NCI-H1105 treated with DMSO at 0.1 percent for 48 hours (cell line): ENCODE results near the gene PYHIN1.
"Not testable (repeated sequence)": the region's sequence is repeated elsewhere in the genome, so short reads cannot be mapped to it uniquely, and the experiment has no call there.

Experiments used
- DNase-seq: peaks from one replicate; lab custom pipeline; 2025; lab: John Stamatoyannopoulos, UW

The PYHIN1 gene

DNA sequence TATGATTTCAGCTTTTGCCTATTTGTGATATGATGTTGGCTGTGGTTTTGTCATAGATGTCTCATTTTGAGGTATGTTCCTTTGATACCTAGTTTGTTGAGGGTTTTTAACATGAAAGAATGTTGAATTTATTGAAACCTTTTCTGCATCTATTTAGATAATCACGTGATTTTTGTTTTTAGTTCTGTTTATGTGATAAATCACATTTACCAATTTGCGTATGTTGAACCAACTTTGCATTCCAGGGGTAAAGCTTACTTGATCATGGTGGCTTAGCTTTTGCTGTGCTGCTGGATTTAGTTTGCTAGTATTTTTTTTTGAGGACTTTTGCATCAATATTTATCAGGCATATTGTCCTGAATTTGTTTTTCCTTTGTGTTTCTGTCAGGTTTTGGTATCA, 51.9 kb downstream of the PYHIN1 start:
- DNase-seq: no peak

DNA sequence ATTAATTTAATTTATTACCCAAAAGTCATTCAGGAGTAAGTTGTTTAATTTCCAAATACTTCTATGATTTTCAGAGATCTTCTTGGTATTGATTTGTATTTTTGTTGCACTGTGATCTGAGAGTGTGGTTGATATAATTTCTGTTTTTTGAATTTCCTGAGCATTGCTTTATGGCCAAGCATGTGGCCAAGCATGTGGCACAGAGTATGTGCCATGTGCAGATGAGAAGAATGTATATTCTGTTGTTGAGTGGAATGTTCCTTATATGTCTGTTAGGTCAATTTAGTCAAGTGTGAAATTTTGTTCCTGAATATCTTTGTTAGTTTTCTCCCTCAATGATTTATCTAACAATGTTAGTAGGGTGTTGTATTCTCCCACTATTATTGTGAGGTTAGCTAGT, 53.0 kb downstream of the PYHIN1 start:
- DNase-seq: no peak

DNA sequence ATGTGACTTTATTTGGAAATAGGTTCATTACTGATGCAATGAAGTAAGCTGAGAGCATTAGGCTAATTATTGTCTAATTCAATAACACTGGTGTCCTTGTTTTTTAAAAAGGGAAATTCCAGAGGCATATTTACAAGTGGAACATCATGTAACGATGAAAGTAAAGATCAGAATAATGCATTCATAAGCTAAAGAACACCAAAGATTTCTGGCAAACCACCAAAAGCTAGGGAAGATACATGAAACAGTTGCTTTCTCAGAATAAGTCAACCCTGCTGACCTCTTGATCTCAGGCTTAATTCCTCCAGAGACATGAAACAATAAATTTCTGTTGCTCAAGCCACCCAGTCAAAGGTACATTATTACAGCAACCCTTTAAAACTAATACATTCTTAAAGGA, 58.1 kb downstream of the PYHIN1 start:
- DNase-seq: no peak

DNA sequence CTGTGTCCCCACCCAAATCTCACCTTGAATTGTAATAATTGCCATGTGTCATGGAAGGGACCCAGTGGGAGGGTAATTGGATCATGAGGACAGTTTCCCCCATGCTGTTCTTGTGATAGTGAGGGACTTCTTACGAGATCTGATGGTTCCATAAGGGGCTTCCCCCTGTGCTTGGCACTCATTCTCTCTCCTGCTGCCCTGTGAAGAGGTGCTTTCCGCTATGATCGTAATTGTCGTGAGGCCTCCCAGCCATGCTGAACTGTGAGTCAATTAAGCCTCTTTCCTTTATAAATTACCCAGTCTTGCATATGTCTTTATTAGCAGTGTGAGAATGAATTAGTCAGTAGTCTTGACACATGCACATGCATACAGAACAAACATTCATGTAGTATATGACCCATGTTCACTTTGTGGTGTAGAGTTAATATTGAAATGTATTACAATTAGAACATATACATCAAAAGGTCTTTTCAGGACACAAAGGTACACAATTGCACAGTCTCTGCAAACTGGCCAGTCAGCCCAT, 61.5 kb downstream of the PYHIN1 start:
- no peak for DNase-seq

DNA sequence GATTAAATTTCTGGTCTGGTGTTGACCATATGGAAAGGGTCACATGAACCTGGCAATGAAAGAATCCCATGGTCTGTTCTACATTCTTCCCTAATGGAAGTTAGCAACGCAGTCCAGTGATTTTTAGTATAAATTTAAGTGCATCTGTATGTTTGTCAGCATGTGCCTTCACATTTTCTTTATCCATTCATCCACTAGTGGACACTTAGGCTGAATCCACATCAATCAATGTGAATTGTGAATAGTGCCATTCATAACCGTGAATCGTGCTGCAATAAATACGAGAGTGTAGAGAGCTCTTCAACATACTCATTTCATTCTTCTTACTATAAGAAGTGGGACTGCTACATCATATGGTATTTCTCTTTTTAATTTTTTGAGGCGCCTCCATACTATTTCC, 65.6 kb downstream of the PYHIN1 start:
- no peak for DNase-seq

DNA sequence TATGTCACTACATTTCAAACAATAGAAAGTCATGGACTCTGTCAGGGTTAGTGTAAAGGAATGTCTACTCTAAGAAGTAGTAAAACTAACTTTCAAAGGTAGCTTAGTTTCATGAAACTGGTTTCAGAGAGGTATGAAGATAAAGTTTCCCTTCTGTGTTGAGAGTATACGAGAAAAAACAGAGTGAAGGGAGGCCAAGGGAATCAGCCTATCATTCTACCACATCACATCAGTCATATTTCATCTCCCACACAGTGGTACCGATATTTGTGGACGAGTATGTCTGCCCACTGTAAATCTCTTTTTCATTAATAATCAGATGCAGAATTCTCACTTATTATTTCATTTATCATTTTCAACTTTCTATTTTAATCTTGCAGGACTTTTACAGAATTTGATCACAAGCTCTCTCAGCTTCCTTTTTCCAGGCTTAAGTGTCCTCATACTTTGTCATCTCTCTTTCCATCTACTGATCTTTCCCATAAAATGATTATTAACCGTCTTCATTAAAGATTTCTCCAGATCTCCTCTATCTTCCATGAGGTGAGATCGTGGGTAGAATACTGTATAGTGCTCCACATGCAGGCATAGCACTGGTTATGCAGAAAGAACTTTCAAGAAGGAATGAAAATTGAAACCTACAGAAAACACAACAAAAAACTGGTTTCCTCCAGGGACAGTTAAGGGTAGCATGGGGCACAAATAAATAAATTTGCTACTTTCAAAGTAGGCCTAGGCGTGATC, 66.9 kb downstream of the PYHIN1 start:
- no peak for DNase-seq

DNA sequence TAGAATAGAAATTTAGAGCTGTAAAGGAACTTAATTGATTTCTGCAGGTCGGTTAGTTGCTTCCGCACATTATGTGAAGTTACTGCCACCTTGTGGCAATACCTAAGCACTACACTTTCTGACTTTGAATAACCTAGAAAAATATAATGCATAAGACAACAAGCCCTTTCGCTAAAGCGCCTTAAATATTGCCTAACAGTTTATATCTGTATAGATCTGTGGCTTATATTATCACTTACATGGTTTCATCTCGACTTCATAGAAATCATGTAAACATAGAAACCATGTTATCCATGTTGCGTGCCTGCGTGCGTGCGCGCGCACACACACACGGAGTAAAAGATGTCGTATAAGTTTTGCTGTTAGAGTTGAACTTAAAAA, 67.4 kb downstream of the PYHIN1 start:
- peak; percentile 84 for DNase-seq

DNA sequence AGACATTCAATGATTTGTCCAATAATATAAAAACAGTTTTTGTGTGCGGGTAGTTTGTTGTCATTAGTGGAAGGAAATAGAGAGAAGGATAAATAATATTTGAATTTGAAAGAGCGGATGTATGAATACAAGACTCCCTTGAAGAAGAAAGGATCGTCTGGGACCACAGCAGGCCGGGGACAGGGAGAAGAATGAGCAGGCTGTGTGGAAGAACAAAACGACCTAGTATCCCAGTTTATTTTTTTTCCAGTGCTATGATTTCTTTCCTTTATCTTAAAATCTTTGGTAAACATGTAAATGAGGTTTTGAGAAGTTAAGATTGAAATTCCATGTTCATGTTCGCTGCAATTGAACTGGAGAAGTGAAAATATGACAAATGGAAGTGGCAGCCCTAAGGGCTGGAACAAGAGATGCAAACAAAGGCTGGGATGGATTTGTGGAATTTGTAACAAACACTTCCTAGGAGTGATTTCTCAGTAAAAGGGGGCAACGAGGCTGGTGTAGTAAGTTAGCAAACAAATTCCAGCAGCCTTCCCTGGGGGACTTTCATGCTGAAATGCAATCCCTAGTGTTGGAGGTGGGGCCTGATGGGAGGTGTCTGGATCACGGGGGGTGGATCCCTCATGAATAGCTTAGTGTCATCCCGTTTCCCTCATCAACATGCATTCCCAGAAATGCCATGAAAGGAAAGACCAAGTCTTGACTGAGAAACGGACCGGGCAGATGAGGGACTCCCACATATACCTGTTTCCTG, 68.1 kb downstream of the PYHIN1 start:
- peak; percentile 91 for DNase-seq

DNA sequence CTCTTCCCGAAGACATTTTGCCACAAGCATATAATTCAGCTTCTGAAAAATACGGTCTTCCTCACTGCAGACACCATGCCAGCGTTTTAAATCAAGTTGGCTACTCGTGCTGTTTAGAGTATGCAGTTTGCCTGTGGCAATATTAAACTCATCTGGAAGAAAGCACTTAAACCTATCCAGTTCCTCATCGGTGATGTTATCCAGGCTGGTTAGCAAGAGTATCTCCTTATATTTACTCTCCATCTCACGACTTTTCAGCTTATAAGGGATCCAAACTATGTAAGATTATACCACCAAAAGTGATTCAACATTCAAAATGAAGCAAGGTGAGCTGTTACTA, 68.7 kb downstream of the PYHIN1 start:
- DNase-seq: no peak

DNA sequence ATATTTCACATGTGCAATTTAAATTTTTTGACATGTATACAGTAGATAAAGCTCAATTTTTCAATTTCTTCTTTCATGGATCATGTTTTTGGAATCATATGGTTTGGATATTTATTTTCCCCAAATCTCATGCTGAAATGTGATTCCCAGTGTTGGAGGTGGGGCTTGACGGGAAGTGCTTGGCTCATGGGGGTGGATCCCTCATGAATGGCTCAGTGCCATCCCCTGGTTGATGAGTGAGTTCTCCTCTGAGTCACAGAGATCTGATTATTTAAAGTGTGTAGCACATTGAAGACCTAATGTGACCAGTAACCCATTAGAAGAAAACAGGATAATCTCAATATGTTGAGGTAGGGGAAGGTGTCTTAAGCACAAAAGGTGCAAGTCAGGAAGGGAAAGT, 69.3 kb downstream of the PYHIN1 start:
- DNase-seq: peak; percentile 82

DNA sequence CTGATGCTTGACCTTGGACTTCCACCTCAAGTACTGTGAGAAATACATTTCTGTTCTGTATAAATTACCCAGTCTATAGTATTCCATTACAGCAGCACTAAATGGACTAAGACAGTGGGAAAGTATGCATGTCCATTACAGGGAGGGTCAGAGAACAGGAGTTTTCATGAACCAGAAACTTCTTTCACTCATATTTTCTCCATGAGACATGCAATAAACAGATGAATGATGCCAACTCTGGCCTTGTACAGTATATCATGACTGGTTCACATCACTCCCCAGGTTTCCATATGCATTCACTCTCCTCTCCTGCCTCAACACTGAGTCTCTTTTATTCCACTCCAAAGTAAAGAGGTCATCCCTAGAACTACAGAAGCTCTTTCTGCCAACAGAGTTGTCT, 73.8 kb downstream of the PYHIN1 start:
- DNase-seq: no peak

DNA sequence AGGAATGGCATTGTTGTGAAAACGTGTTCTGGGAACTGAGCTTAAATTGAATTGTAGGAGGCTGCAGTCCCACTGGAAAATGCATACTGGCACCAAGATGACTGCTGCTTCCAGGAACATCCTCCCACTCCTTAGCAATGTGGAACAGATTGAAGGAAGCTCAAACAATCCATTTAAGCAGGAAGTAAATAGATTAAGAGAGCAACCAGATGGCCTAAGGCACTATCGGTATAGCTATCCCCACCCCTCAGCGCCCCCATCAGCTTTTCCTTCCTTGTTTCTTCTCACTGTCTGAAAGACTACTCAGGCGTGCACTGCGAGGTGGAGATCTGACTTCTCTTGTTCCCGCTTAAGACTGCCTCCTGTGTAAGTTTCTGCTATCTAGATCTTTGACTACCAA, 74.3 kb downstream of the PYHIN1 start:
- no peak for DNase-seq

DNA sequence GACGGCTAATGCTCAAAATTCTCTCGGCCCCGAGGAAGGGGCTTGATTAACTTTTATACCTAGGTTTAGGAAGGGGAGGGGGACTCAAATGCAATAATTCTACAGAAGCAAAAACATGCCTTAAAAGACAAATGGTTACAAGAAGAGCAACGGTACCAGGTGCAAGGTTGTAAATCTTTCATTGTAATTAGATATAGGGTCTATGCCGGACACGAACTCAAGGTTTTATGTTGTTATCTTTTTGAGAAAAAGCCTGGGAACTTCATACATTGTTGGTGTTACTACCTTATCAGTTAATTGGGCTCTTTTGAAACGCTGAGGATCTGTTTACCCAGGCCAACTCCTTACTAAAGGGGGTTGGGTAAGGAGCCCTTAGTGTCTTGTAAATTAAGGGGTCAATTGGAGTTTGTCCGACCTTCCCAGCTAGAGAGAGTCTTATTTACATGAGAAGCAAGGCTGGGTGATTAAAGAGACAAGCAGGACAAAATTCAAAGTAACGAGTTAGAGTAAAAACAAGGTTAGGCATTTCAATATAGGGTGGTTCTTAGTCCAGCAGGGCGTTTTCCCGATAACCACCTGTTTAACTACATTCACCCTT, 75.0 kb downstream of the PYHIN1 start:
- not testable (repeated sequence) for DNase-seq

DNA sequence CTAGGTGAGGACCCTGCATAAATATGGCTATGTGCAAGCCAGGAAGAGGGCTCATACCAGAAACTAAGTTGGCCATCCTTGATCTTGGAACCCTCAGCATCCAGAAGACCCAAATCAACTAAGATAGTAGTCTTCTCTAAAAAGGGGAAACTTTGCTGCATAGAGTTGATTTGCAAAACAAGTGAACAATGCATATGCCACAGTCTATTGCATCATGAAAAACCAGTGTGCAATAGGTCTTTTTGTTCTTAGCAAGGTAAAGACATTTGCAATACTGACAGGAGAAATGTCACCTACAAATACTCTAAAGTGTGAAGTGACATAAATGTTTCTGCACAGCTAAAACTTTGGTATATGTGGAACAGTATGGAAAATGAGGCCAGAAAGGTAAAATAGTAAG, 76.4 kb downstream of the PYHIN1 start:
- DNase-seq: no peak

DNA sequence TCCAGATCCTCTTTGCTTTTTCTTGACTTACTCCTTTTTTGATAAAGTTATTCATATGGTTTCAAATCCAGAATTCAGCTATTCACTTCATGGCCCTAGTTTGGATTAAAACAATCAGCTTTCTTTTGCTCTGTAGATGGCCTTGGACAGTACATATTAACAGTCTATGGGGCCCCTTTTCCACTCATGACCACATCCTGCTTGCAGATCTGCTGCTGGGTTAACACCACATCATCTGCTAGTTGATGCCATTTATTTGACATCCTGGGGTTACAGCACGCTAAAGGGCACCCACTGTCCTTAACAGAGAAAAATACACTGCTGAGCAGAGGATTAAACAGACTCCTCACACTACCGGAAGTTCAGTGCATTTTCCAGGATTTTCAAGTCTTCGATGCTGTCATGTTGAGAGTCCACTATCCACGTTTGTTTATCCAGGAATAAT, 77.4 kb downstream of the PYHIN1 start:
- no peak for DNase-seq

DNA sequence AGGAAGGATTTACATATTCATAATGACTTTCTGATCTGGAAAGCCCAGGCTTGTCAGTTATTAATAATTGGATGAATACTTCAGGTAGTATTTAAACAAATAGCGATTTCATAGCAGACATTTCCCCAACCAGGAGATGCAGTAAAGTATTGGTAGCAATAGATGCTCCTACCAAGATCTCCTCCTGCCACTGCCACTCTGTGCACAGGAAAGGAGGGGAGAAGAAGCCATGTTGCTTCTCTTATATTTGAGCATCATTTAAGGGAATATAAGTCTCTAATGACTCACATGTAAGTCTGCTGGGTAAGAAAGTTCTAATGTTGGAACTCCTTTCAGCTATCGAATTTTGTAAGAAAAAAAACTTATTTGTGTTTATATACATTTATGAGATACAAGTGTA, 77.9 kb downstream of the PYHIN1 start:
- no peak for DNase-seq

DNA sequence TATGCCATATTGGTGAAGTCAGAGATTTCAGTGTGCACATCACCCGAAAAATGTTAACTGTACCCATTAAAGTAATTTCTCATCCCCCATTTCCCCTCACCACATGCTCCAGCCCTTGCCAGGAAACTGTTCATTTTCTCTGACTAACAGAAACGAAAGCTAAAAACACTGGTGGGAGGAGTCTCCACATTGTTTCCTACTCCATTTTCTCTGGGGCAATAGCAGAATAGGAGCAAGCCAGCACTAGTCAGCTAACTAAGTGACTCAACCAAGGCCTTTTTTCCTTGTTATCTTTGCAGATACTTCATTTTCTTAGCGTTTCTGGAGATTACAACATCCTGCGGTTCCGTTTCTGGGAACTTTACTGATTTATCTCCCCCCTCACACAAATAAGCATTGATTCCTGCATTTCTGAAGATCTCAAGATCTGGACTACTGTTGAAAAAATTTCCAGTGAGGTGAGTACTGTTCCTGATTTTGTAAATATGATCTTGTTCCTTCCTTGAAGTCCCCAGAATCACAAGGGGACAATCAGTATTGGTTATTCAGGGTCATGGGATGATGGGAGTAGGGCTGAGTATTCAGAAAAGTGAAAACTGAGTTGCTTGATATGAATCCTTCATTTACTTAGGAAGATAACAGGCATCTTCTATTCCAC, 78.5 kb downstream of the PYHIN1 start, which contains the start of gene IFI16:
IFI16 (plus strand) TSS at position 204 of the 658 bp plus-strand sequence. CDS start 4,774 bp downstream, outside the sequence.
- no peak for DNase-seq

DNA sequence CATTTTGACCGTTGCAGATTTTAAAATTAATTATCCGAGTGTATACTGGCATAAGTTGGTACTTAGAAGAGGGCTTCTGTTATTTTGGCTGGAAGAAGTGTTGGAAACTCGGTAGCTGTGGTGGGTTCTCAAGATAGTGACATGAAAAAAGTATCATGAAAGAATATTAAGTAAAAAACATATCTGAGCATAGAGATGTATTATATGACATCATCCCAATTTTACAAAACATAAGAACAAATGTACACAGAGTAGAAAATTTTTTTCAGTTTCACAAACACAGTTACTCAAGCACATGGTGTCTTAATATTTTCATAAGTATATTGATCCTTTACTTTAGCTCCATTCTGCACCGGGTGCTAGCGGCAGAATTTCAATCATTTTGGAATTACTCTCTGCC, 79.0 kb downstream of the PYHIN1 start:
- no peak for DNase-seq

DNA sequence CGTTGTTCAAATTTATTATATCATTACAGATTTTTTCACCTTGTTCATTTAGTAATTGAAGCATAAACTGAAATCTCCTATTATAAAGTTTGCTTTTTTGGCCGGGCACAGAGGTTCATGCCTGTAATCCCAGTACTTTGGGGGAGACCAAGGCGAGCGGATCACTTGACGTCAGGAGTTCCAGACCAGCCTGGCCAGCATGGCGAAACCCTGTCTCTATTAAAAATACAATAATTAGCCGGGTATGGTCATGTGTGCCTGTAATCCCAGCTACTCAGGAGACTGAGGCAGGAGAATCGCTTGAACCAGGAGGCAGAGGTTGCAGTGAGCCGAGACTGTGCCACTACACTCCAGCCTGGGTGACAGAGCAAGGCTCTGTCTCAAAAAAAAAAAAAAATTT, 79.6 kb downstream of the PYHIN1 start:
- not testable (repeated sequence) for DNase-seq

DNA sequence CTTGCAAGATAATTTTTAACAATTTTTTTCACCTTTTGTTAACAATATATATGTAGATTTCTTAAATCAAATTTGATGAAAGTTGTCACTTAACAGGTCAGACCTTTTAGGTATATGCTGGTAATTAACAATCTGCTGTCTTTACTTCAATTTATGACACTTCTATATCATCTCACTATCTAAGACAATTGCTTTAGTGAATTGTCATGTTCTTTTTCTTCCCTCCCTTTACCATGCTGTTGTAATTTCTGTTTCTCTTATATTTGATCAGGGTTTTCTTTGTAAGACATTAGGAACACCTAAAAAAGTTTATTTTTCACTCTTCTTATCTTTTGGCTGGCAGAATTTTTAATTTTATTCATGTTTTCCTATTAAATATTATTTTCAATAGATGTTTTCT, 80.4 kb downstream of the PYHIN1 start:
- no peak for DNase-seq

DNA sequence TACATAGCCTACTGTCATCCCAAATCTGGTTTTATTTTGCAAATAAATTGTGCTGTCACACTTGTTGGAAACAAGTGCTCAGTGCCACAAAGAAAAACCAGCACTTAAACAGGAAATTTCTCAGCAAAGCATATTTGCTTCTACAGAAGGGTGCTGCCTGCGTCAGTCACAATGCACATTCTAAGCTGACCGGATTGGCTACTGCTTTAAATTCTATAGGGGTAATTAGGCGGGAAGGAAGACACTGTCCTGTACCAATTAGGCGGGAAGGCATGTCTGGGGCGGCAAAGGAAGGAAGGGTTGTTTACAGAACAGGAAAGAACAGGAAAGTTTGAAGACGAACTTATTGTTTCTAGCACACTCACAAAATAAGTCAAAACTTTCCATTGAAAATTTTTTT, 81.1 kb downstream of the PYHIN1 start:
- DNase-seq: no peak

DNA sequence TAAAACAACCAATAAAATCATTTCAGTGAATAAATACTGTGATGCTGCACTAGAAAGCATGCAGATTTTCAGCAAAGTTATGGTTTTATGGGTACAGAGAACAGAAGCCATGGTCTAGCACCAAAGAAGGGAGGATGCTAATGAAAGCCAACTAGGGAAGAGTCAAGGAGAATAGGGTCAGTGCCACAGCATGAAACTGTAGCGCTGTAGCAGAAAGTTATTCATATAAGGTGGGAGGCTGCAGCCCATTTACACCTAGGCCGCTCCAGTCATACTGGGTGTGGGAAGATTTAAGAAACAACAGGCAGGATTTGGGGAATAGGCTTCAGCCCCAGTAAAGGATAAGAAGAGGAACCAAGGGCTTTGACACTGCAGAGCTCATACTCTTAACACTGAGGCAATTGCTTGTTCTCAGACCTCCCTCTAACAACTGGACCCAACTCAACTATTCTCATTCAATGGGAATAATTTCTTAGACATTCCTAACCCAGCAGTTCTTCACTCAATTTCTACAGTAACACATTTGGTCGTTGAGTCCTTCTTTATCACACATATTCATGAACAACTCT, 82.7 kb downstream of the PYHIN1 start:
- no peak for DNase-seq
